OCI-LY1 (cell line): Measurements from ENCODE around the gene KLHL26.

ENCODE experiments used
- H2AFZ ChIP-seq: fragments of 200-600 bp; sonication (generic), shearing (Covaris generic); 2 replicates; pipeline ENCODE4 v1.6.0; 2014; ENCODE audit warnings: antibody characterized with exemption, mild to moderate bottlenecking, low read length
- H3F3A ChIP-seq: fragments of 200-600 bp; sonication (generic), shearing (Covaris generic); 2 replicates; pipeline ENCODE4 v1.6.0; 2014; ENCODE audit warnings: mild to moderate bottlenecking, antibody characterized with exemption, low read length, moderate library complexity; ENCODE audit not compliant: insufficient read depth
- H3K27ac ChIP-seq: fragments of 200-600 bp; sonication (generic); 2 replicates; pipeline ENCODE4 v1.5.1; 2014; ENCODE audit warnings: low read length, mixed run types, mild to moderate bottlenecking, low read depth; ENCODE audit not compliant: poor library complexity, severe bottlenecking
- H3K27me3 ChIP-seq: fragments of 200-600 bp; sonication (generic); 2 replicates; pipeline ENCODE4 v1.6.0; 2014; ENCODE audit warnings: antibody characterized with exemption, mild to moderate bottlenecking, low read length, moderate library complexity; ENCODE audit not compliant: insufficient read depth
- H3K36me3 ChIP-seq: fragments of 200-600 bp; sonication (generic); 2 replicates; pipeline ENCODE4 v1.6.1; 2014; ENCODE audit warnings: mild to moderate bottlenecking, antibody characterized with exemption, low read length, moderate library complexity, mixed read lengths; ENCODE audit not compliant: insufficient read depth
- H3K4me1 ChIP-seq: fragments of 200-600 bp; sonication (generic); 2 replicates; pipeline ENCODE4 v1.5.1; 2014; ENCODE audit warnings: mild to moderate bottlenecking, low read length, moderate library complexity; ENCODE audit not compliant: insufficient read depth, severe bottlenecking
- H3K4me2 ChIP-seq: fragments of 200-600 bp; sonication (generic), shearing (Covaris generic); 2 replicates; pipeline ENCODE4 v1.6.1; 2014; ENCODE audit warnings: low read length
- H3K4me3 ChIP-seq: fragments of 200-600 bp; sonication (generic); 2 replicates; pipeline ENCODE4 v1.5.1; 2014; ENCODE audit warnings: low read length, low read depth, mild to moderate bottlenecking, mixed read lengths; ENCODE audit not compliant: poor library complexity, severe bottlenecking
- H3K79me2 ChIP-seq: fragments of 200-600 bp; shearing (Covaris generic); 2 replicates; pipeline ENCODE4 v1.6.1; 2016; ENCODE audit warnings: mixed run types, low read length, mixed read lengths; ENCODE audit not compliant: insufficient read depth
- H3K9ac ChIP-seq: fragments of 200-600 bp; sonication (generic), shearing (Covaris generic); 2 replicates; pipeline ENCODE4 v1.6.1; 2014; ENCODE audit warnings: mild to moderate bottlenecking, low read length, mixed read lengths
- H3K9me2 ChIP-seq: fragments of 200-600 bp; sonication (generic), shearing (Covaris generic); 2 replicates; pipeline ENCODE4 v1.6.1; 2014; ENCODE audit warnings: low read depth, mild to moderate bottlenecking, low read length, mixed read lengths
- H3K9me3 ChIP-seq: fragments of 200-600 bp; shearing (Covaris generic); 2 replicates; pipeline ENCODE4 v1.6.1; 2014; ENCODE audit warnings: low read length, mixed read lengths
- H4K20me1 ChIP-seq: fragments of 200-600 bp; sonication (generic), shearing (Covaris generic); 2 replicates; pipeline ENCODE4 v1.6.0; 2016; ENCODE audit warnings: mild to moderate bottlenecking, low read length; ENCODE audit not compliant: insufficient read depth
- EZH2 ChIP-seq: fragments of 200-600 bp; sonication (generic), shearing (Covaris generic); IDR thresholded peaks from 2 replicates; pipeline ENCODE4 v1.8.0; 2017; ENCODE audit warnings: borderline replicate concordance, mixed run types, mild to moderate bottlenecking, antibody characterized with exemption, low read length, moderate library complexity, mixed read lengths
- TF ChIP-seq, protein P1 (sequence below): fragments of 200-600 bp; sonication (generic), shearing (Covaris generic); IDR thresholded peaks from 2 replicates; pipeline ENCODE4 v1.5.1; 2017; ENCODE audit warnings: mild to moderate bottlenecking, antibody characterized with exemption, low read length, moderate library complexity, mixed read lengths

Gene KLHL26

GRCh38 chr19:18612772-18613588 is 23.8 kb upstream of the KLHL26 start, which contains the start of gene TMEM59L:
Gene TMEM59L, plus strand, starts transcription at chr19:18612870. Its CDS starts 89 bp downstream, at chr19:18612959.
- peaks cover 25% of the 10 kb centered on the region for H3K27me3 ChIP-seq

GRCh38 chr19:18613589-18614234 is 23.1 kb upstream of the KLHL26 start:
- Histone ChIP-seq H3K4me3 (no peak overlapping the region), H4K20me1 (no peaks in the 10 kb centered on the region), H3K9me3 (no peaks in the 10 kb centered on the region), H3K27me3 (peaks cover 24% of the 10 kb centered on the region), H3K4me1 (no peaks in the 10 kb centered on the region), H3K36me3 (no peaks in the 10 kb centered on the region), H3K79me2 (no peaks in the 10 kb centered on the region), H3K4me2 (no peak overlapping the region), H2AFZ (no peak overlapping the region), H3K9me2 (no peaks in the 10 kb centered on the region), H3K9ac (no peak overlapping the region), H3K27ac (no peak overlapping the region), H3F3A (no peaks in the 10 kb centered on the region)
- TF ChIP-seq EZH2, result no peak
- TF ChIP-seq, protein P1, sequence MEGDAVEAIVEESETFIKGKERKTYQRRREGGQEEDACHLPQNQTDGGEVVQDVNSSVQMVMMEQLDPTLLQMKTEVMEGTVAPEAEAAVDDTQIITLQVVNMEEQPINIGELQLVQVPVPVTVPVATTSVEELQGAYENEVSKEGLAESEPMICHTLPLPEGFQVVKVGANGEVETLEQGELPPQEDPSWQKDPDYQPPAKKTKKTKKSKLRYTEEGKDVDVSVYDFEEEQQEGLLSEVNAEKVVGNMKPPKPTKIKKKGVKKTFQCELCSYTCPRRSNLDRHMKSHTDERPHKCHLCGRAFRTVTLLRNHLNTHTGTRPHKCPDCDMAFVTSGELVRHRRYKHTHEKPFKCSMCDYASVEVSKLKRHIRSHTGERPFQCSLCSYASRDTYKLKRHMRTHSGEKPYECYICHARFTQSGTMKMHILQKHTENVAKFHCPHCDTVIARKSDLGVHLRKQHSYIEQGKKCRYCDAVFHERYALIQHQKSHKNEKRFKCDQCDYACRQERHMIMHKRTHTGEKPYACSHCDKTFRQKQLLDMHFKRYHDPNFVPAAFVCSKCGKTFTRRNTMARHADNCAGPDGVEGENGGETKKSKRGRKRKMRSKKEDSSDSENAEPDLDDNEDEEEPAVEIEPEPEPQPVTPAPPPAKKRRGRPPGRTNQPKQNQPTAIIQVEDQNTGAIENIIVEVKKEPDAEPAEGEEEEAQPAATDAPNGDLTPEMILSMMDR, result no peak

More at GRCh38 chr19:18612772-18613588, 23.8 kb upstream of the KLHL26 start, which contains the start of gene TMEM59L:
- no peaks in the 10 kb centered on the region for H3K9me3 ChIP-seq
- no peak within 1 kb of the TSS for H3K27ac ChIP-seq
- no peak within 1 kb of the TSS for H3K4me3 ChIP-seq
- H2AFZ ChIP-seq, result no peak within 1 kb of the TSS
- H3K4me1 ChIP-seq, result no peaks in the 10 kb centered on the region
- no peaks in the 10 kb centered on the region for H3K9me2 ChIP-seq
- TF ChIP-seq, protein P1, result no peak
- TF ChIP-seq EZH2, result no peak
- no peaks in the 10 kb centered on the region for H3K79me2 ChIP-seq
- no peaks in the 10 kb centered on the region for H3F3A ChIP-seq
- no peaks in the 10 kb centered on the region for H4K20me1 ChIP-seq
- peak within 1 kb of the TSS; percentile 29; the same call in 1 of the 2 replicates for H3K4me2 ChIP-seq
- no peaks in the 10 kb centered on the region for H3K36me3 ChIP-seq
- no peak within 1 kb of the TSS for H3K9ac ChIP-seq

- no peak overlapping the region for H3K9ac ChIP-seq
- no peaks in the 10 kb centered on the region for H4K20me1 ChIP-seq
- H3K9me3 ChIP-seq, result no peaks in the 10 kb centered on the region
- H3K4me3 ChIP-seq, result no peak overlapping the region
- H3K36me3 ChIP-seq, result no peaks in the 10 kb centered on the region
- no peak overlapping the region for H3K27ac ChIP-seq
- no peaks in the 10 kb centered on the region for H3K79me2 ChIP-seq
- TF ChIP-seq, protein P1, result no peak
- no peak for TF ChIP-seq EZH2
- peaks cover 10% of the 10 kb centered on the region; the same call in 1 of the 2 replicates for H3K27me3 ChIP-seq
- no peaks in the 10 kb centered on the region for H3K4me1 ChIP-seq
- H2AFZ ChIP-seq, result no peak overlapping the region
- H3K9me2 ChIP-seq, result no peaks in the 10 kb centered on the region
- no peak overlapping the region for H3K4me2 ChIP-seq
- H3F3A ChIP-seq, result no peaks in the 10 kb centered on the region
Observed at GRCh38 chr19:18616023-18616422, 20.8 kb upstream of the KLHL26 start.
